ENCODE data around the gene GPC5.

DNA sequence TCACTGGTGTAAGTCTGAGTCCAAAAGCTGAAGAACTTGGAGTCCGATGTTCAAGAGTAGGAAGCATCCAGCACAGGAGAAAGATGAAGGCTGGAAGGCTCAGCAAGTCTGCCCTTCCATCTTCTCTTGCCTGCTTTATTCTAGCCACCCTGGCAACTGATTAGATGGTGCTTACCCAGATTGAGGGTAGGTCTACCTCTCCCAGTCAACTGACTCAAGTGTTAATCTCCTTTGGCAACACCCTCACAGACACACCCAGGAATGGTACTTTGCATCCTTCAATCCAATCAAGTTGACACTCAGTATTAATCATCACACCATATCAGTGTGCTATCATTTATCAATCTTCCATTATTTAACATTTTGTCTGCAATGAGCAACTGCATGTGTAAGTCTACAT is 223.5 kb downstream of the GPC5 start:
- TF ChIP-seq, protein P1, sequence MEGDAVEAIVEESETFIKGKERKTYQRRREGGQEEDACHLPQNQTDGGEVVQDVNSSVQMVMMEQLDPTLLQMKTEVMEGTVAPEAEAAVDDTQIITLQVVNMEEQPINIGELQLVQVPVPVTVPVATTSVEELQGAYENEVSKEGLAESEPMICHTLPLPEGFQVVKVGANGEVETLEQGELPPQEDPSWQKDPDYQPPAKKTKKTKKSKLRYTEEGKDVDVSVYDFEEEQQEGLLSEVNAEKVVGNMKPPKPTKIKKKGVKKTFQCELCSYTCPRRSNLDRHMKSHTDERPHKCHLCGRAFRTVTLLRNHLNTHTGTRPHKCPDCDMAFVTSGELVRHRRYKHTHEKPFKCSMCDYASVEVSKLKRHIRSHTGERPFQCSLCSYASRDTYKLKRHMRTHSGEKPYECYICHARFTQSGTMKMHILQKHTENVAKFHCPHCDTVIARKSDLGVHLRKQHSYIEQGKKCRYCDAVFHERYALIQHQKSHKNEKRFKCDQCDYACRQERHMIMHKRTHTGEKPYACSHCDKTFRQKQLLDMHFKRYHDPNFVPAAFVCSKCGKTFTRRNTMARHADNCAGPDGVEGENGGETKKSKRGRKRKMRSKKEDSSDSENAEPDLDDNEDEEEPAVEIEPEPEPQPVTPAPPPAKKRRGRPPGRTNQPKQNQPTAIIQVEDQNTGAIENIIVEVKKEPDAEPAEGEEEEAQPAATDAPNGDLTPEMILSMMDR (IDR thresholded peaks at IDR 0.05; ENCODE audit: low read length): no peak
- TF ChIP-seq EZH2 (IDR thresholded peaks at IDR 0.05; ENCODE audit: borderline replicate concordance, low read length): no peak

Data from OCI-LY1 (cell line).